WTC11 (cell line): Measurements from ENCODE around the gene UBAP2L. TPM values are rescaled to one million over a fixed set of nuclear protein-coding genes. Genes with fewer than 3 reads are reported as not detected.

Source experiments
- ATAC-seq: fragments of 200-7000 bp; cut with Tn5 transposase; 2 replicates; pipeline ENCODE4 v1.10.0; 2021; ENCODE audit warnings: mild to moderate bottlenecking, moderate library complexity
- CTCF ChIA-PET: fragments of 300-600 bp; sonication (Branson Sonifier 250); formaldehyde crosslinking; loops from one replicate; lab custom pipeline; 2021; ENCODE audit warnings: antibody characterized with exemption; lab: Charles Lee
- POLR2A ChIA-PET: fragments of 350-600 bp; sonication (Branson Sonifier 250); formaldehyde crosslinking; loops from one replicate; lab custom pipeline; 2021; ENCODE audit warnings: antibody characterized with exemption; lab: Charles Lee
- DNase-seq: peaks from one replicate; pipeline ENCODE4 v3.0.0; 2021; ENCODE audit warnings: low spot score
- H3K27ac Mint-ChIP-seq: 2 replicates; pipeline ENCODE4 v1.8.0; 2021; ENCODE audit warnings: mixed read lengths
- H3K27me3 Mint-ChIP-seq: 2 replicates; pipeline ENCODE4 v1.8.0; 2021; ENCODE audit warnings: low read depth, mild to moderate bottlenecking, moderate library complexity, mixed read lengths
- H3K36me3 Mint-ChIP-seq: 2 replicates; pipeline ENCODE4 v1.8.0; 2021; ENCODE audit warnings: mixed read lengths
- H3K4me1 Mint-ChIP-seq: 2 replicates; pipeline ENCODE4 v1.8.0; 2022; ENCODE audit warnings: mixed read lengths
- H3K4me3 Mint-ChIP-seq: 2 replicates; pipeline ENCODE4 v1.8.0; 2021; ENCODE audit warnings: mild to moderate bottlenecking, moderate library complexity, mixed read lengths
- H3K9me3 Mint-ChIP-seq: 2 replicates; pipeline ENCODE4 v1.8.0; 2021; ENCODE audit warnings: mixed read lengths
- CREM ChIP-seq: sonication (generic); formaldehyde crosslinking; IDR thresholded peaks from 2 replicates; pipeline ENCODE4 v1.8.1; 2022; ENCODE audit warnings: mild to moderate bottlenecking, missing genetic modification reagents, moderate library complexity
- E2F5 ChIP-seq: sonication (generic); formaldehyde crosslinking; IDR thresholded peaks from 2 replicates; pipeline ENCODE4 v1.8.1; 2022; ENCODE audit warnings: mild to moderate bottlenecking, moderate library complexity, missing genetic modification reagents
- EMX1 ChIP-seq: fragments of 250-450 bp; sonication (Bioruptor Pico); IDR thresholded peaks from 2 replicates; pipeline ENCODE4 v1.8.0; 2021; ENCODE audit warnings: mild to moderate bottlenecking
- ETV6 ChIP-seq: sonication (generic); formaldehyde crosslinking; IDR thresholded peaks from 2 replicates; pipeline ENCODE4 v1.8.1; 2022; ENCODE audit warnings: mild to moderate bottlenecking, missing genetic modification reagents
- FOXJ3 ChIP-seq: sonication (generic); formaldehyde crosslinking; IDR thresholded peaks from 2 replicates; pipeline ENCODE4 v1.9.0; 2021; ENCODE audit warnings: missing genetic modification reagents, mild to moderate bottlenecking, borderline replicate concordance
- FOXK1 ChIP-seq: sonication (generic); formaldehyde crosslinking; IDR thresholded peaks from 2 replicates; pipeline ENCODE4 v1.8.0; 2022; ENCODE audit warnings: mild to moderate bottlenecking, moderate library complexity, missing genetic modification reagents
- GTF2I ChIP-seq: fragments of 250-450 bp; sonication (Bioruptor Pico); conservative IDR thresholded peaks from 2 replicates; pipeline ENCODE4 v1.4.0; 2021; ENCODE audit warnings: mild to moderate bottlenecking
- HMGA2 ChIP-seq: fragments of 250-450 bp; sonication (Bioruptor Pico); IDR thresholded peaks from 2 replicates; pipeline ENCODE4 v1.4.0; 2021; ENCODE audit warnings: mild to moderate bottlenecking, moderate library complexity
- IRF1 ChIP-seq: sonication (generic); formaldehyde crosslinking; IDR thresholded peaks from 2 replicates; pipeline ENCODE4 v1.8.0; 2023; ENCODE audit warnings: missing genetic modification reagents
- JUN ChIP-seq: sonication (generic); formaldehyde crosslinking; IDR thresholded peaks from 2 replicates; pipeline ENCODE4 v1.8.0; 2023; ENCODE audit warnings: mild to moderate bottlenecking, missing genetic modification reagents
- KAT7 ChIP-seq: sonication (generic); formaldehyde crosslinking; IDR thresholded peaks from 2 replicates; pipeline ENCODE4 v1.8.1; 2023; ENCODE audit warnings: missing genetic modification reagents, mild to moderate bottlenecking, borderline replicate concordance
- MYBL2 ChIP-seq: sonication (generic); formaldehyde crosslinking; IDR thresholded peaks from 2 replicates; pipeline ENCODE4 v1.8.1; 2023; ENCODE audit warnings: mild to moderate bottlenecking, moderate library complexity, missing genetic modification reagents
- NR2C2 ChIP-seq: sonication (generic); formaldehyde crosslinking; IDR thresholded peaks from 2 replicates; pipeline ENCODE4 v1.8.0; 2022; ENCODE audit warnings: mild to moderate bottlenecking, missing genetic modification reagents
- PRRX2 ChIP-seq: fragments of 250-450 bp; sonication (Bioruptor Pico); IDR thresholded peaks from 2 replicates; pipeline ENCODE4 v1.8.0; 2021; ENCODE audit warnings: mild to moderate bottlenecking
- ZBTB21 ChIP-seq: sonication (generic); formaldehyde crosslinking; IDR thresholded peaks from 2 replicates; pipeline ENCODE4 v1.8.1; 2023; ENCODE audit warnings: mild to moderate bottlenecking, missing genetic modification reagents, borderline replicate concordance
- ZNF396 ChIP-seq: fragments of 250-450 bp; sonication (Bioruptor Pico); IDR thresholded peaks from 2 replicates; pipeline ENCODE4 v1.8.0; 2021; ENCODE audit warnings: mild to moderate bottlenecking, moderate library complexity, borderline replicate concordance
- ZSCAN18 ChIP-seq: fragments of 250-450 bp; sonication (Bioruptor Pico); IDR thresholded peaks from 2 replicates; pipeline ENCODE4 v2.1.2; 2022; ENCODE audit warnings: mild to moderate bottlenecking, moderate library complexity
- total RNA-seq: library from RNA; stranded (reverse); gene quantifications from 3 replicates; pipeline ENCODE4 v1.2.3, GENCODE V29; 2021
- TF ChIP-seq, protein P1 (sequence below): sonication (generic); formaldehyde crosslinking; IDR thresholded peaks from 2 replicates; pipeline ENCODE4 v1.8.1; 2022; ENCODE audit warnings: low read depth, missing genetic modification reagents, borderline replicate concordance
- TF ChIP-seq, protein P2 (sequence below): fragments of 250-450 bp; sonication (Bioruptor Pico); IDR thresholded peaks from 2 replicates; pipeline ENCODE4 v1.9.0; 2021; ENCODE audit warnings: mild to moderate bottlenecking
- TF ChIP-seq, protein P3 (sequence below): sonication (generic); formaldehyde crosslinking; IDR thresholded peaks from 2 replicates; pipeline ENCODE4 v1.8.1; 2022; ENCODE audit warnings: mild to moderate bottlenecking, missing genetic modification reagents, moderate library complexity, borderline replicate concordance
- TF ChIP-seq, protein P4 (sequence below): sonication (generic); formaldehyde crosslinking; IDR thresholded peaks from 2 replicates; pipeline ENCODE4 v1.8.0; 2023; ENCODE audit warnings: mild to moderate bottlenecking, missing genetic modification reagents
- TF ChIP-seq, protein P5 (sequence below): sonication (generic); formaldehyde crosslinking; IDR thresholded peaks from 2 replicates; pipeline ENCODE4 v1.8.1; 2023; ENCODE audit warnings: mild to moderate bottlenecking, missing genetic modification reagents, borderline replicate concordance

Gene UBAP2L
- total RNA-seq, 1 experiment from 2014 or later, result 205 TPM

DNA sequence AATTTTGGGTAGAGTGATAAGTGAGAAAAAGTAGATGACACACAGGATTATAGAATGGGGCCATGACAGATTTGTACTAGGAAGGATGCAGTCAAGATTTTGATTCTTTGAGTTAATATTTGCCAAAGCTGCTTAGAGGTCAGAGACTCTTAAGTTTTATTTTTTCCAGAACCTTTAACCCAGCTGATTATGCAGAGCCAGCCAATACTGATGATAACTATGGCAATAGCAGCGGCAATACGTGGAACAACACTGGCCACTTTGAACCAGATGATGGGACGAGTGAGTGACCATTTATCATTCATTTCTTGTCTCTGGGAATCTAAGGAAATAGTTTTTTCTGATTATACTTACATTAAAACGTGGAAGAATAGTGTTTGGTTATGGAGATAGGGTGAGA, 16.1 kb downstream of the UBAP2L start (continued):
- TF ChIP-seq, protein P1, sequence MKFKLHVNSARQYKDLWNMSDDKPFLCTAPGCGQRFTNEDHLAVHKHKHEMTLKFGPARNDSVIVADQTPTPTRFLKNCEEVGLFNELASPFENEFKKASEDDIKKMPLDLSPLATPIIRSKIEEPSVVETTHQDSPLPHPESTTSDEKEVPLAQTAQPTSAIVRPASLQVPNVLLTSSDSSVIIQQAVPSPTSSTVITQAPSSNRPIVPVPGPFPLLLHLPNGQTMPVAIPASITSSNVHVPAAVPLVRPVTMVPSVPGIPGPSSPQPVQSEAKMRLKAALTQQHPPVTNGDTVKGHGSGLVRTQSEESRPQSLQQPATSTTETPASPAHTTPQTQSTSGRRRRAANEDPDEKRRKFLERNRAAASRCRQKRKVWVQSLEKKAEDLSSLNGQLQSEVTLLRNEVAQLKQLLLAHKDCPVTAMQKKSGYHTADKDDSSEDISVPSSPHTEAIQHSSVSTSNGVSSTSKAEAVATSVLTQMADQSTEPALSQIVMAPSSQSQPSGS, result no peak
- no peak for TF ChIP-seq JUN (CRISPR knock-in tag)
- TF ChIP-seq HMGA2 (CRISPR knock-in tag), result no peak
- TF ChIP-seq E2F5 (CRISPR knock-in tag), result no peak
- TF ChIP-seq, protein P2, sequence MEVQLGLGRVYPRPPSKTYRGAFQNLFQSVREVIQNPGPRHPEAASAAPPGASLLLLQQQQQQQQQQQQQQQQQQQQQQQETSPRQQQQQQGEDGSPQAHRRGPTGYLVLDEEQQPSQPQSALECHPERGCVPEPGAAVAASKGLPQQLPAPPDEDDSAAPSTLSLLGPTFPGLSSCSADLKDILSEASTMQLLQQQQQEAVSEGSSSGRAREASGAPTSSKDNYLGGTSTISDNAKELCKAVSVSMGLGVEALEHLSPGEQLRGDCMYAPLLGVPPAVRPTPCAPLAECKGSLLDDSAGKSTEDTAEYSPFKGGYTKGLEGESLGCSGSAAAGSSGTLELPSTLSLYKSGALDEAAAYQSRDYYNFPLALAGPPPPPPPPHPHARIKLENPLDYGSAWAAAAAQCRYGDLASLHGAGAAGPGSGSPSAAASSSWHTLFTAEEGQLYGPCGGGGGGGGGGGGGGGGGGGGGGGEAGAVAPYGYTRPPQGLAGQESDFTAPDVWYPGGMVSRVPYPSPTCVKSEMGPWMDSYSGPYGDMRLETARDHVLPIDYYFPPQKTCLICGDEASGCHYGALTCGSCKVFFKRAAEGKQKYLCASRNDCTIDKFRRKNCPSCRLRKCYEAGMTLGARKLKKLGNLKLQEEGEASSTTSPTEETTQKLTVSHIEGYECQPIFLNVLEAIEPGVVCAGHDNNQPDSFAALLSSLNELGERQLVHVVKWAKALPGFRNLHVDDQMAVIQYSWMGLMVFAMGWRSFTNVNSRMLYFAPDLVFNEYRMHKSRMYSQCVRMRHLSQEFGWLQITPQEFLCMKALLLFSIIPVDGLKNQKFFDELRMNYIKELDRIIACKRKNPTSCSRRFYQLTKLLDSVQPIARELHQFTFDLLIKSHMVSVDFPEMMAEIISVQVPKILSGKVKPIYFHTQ, result no peak
- no peak for TF ChIP-seq GTF2I (CRISPR knock-in tag)

GRCh38 chr1:154237435-154237834, 16.7 kb downstream of the UBAP2L start:
- peaks cover 88% of the 10 kb centered on the region for H3K36me3 Mint-ChIP-seq
- CTCF ChIA-PET, result interaction anchor here (0.9 kb wide), 1 partner anchor 38 kb away, joined by 3 read pairs; no protein-coding TSS in a partner anchor

More at GRCh38 chr1:154237435-154237834, 16.7 kb downstream of the UBAP2L start:
- POLR2A ChIA-PET, result no interaction called here
- Mint-ChIP-seq H3K9me3 (no peaks in the 10 kb centered on the region), H3K27me3 (no peaks in the 10 kb centered on the region), H3K4me3 (no peak overlapping the region), H3K4me1 (no peaks in the 10 kb centered on the region)
- no peak for DNase-seq
- TF ChIP-seq, protein P3, sequence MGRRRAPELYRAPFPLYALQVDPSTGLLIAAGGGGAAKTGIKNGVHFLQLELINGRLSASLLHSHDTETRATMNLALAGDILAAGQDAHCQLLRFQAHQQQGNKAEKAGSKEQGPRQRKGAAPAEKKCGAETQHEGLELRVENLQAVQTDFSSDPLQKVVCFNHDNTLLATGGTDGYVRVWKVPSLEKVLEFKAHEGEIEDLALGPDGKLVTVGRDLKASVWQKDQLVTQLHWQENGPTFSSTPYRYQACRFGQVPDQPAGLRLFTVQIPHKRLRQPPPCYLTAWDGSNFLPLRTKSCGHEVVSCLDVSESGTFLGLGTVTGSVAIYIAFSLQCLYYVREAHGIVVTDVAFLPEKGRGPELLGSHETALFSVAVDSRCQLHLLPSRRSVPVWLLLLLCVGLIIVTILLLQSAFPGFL (CRISPR knock-in tag), result no peak
- TF ChIP-seq ETV6 (CRISPR knock-in tag) (no peak), ZNF396 (CRISPR knock-in tag) (no peak), NR2C2 (CRISPR knock-in tag) (no peak), PRRX2 (CRISPR knock-in tag) (no peak), MYBL2 (no peak), FOXJ3 (CRISPR knock-in tag) (no peak), IRF1 (no peak), FOXK1 (CRISPR knock-in tag) (no peak), EMX1 (CRISPR knock-in tag) (no peak), ZSCAN18 (CRISPR knock-in tag) (no peak), ZBTB21 (CRISPR knock-in tag) (no peak), CREM (CRISPR knock-in tag) (no peak), KAT7 (CRISPR knock-in tag) (no peak)
- TF ChIP-seq, protein P4, sequence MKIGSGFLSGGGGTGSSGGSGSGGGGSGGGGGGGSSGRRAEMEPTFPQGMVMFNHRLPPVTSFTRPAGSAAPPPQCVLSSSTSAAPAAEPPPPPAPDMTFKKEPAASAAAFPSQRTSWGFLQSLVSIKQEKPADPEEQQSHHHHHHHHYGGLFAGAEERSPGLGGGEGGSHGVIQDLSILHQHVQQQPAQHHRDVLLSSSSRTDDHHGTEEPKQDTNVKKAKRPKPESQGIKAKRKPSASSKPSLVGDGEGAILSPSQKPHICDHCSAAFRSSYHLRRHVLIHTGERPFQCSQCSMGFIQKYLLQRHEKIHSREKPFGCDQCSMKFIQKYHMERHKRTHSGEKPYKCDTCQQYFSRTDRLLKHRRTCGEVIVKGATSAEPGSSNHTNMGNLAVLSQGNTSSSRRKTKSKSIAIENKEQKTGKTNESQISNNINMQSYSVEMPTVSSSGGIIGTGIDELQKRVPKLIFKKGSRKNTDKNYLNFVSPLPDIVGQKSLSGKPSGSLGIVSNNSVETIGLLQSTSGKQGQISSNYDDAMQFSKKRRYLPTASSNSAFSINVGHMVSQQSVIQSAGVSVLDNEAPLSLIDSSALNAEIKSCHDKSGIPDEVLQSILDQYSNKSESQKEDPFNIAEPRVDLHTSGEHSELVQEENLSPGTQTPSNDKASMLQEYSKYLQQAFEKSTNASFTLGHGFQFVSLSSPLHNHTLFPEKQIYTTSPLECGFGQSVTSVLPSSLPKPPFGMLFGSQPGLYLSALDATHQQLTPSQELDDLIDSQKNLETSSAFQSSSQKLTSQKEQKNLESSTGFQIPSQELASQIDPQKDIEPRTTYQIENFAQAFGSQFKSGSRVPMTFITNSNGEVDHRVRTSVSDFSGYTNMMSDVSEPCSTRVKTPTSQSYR (CRISPR knock-in tag), result no peak
- TF ChIP-seq, protein P5, sequence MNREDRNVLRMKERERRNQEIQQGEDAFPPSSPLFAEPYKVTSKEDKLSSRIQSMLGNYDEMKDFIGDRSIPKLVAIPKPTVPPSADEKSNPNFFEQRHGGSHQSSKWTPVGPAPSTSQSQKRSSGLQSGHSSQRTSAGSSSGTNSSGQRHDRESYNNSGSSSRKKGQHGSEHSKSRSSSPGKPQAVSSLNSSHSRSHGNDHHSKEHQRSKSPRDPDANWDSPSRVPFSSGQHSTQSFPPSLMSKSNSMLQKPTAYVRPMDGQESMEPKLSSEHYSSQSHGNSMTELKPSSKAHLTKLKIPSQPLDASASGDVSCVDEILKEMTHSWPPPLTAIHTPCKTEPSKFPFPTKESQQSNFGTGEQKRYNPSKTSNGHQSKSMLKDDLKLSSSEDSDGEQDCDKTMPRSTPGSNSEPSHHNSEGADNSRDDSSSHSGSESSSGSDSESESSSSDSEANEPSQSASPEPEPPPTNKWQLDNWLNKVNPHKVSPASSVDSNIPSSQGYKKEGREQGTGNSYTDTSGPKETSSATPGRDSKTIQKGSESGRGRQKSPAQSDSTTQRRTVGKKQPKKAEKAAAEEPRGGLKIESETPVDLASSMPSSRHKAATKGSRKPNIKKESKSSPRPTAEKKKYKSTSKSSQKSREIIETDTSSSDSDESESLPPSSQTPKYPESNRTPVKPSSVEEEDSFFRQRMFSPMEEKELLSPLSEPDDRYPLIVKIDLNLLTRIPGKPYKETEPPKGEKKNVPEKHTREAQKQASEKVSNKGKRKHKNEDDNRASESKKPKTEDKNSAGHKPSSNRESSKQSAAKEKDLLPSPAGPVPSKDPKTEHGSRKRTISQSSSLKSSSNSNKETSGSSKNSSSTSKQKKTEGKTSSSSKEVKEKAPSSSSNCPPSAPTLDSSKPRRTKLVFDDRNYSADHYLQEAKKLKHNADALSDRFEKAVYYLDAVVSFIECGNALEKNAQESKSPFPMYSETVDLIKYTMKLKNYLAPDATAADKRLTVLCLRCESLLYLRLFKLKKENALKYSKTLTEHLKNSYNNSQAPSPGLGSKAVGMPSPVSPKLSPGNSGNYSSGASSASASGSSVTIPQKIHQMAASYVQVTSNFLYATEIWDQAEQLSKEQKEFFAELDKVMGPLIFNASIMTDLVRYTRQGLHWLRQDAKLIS (CRISPR knock-in tag), result no peak
- TF ChIP-seq, all 79 proteins: peak for 0
- no peak for ATAC-seq
- peak overlapping the region; percentile 69; the same call in 1 of the 2 replicates for H3K27ac Mint-ChIP-seq
